H9 (cell line): ENCODE results near the gene ZC3H8. TPM values are rescaled to one million over a fixed set of nuclear protein-coding genes. Genes with fewer than 3 reads are reported as not detected.

Experiments
- DNase-seq: peaks from one replicate; pipeline ENCODE4 v3.0.0-alpha.2; 2017
- H2AFZ ChIP-seq: one replicate; pipeline ENCODE4 v1.6.1; 2013; ENCODE audit warnings: mild to moderate bottlenecking, low read length, control low read depth, moderate library complexity
- H2AK5ac ChIP-seq: 2 replicates; pipeline ENCODE4 v1.6.1; 2013; ENCODE audit warnings: low read length, control low read depth, mixed read lengths; ENCODE audit not compliant: insufficient read length
- H2BK120ac ChIP-seq: one replicate; pipeline ENCODE4 v1.6.1; 2013; ENCODE audit warnings: low read depth, mild to moderate bottlenecking, low read length, control low read depth, inconsistent platforms; ENCODE audit not compliant: poor library complexity, severe bottlenecking
- H2BK12ac ChIP-seq: 2 replicates; pipeline ENCODE4 v1.6.1; 2013; ENCODE audit warnings: low read length, control low read depth, mixed read lengths, low read depth; ENCODE audit not compliant: insufficient read length
- H2BK15ac ChIP-seq: 2 replicates; pipeline ENCODE4 v1.6.1; 2013; ENCODE audit warnings: low read depth, low read length, control low read depth
- H2BK20ac ChIP-seq: one replicate; pipeline ENCODE4 v1.6.1; 2013; ENCODE audit warnings: low read depth, mild to moderate bottlenecking, low read length, control low read depth, inconsistent platforms; ENCODE audit not compliant: poor library complexity, severe bottlenecking
- H2BK5ac ChIP-seq: 2 replicates; pipeline ENCODE4 v1.6.1; 2013; ENCODE audit warnings: low read length, control low read depth, mixed read lengths; ENCODE audit not compliant: insufficient read length
- H3K14ac ChIP-seq: 2 replicates; pipeline ENCODE4 v1.6.1; 2013; ENCODE audit warnings: low read length, control low read depth; ENCODE audit not compliant: insufficient read depth
- H3K18ac ChIP-seq: 2 replicates; pipeline ENCODE4 v1.6.1; 2013; ENCODE audit warnings: low read depth, mild to moderate bottlenecking, mixed read lengths, low read length, control low read depth; ENCODE audit not compliant: insufficient read length
- H3K23ac ChIP-seq: 2 replicates; pipeline ENCODE4 v1.6.1; 2013; ENCODE audit warnings: low read length, control low read depth, mixed read lengths, low read depth; ENCODE audit not compliant: insufficient read length
- H3K23me2 ChIP-seq: 2 replicates; pipeline ENCODE4 v1.6.1; 2013; ENCODE audit warnings: low read depth, mild to moderate bottlenecking, mixed read lengths, low read length, control low read depth; ENCODE audit not compliant: insufficient read length, poor library complexity, severe bottlenecking
- H3K27ac ChIP-seq: 2 replicates; pipeline ENCODE4 v1.5.1; 2013; ENCODE audit warnings: low read length, control low read depth, mixed read lengths, low read depth; ENCODE audit not compliant: insufficient read length
- H3K27me3 ChIP-seq: 2 replicates; pipeline ENCODE4 v1.6.1; 2013; ENCODE audit warnings: low read length, control low read depth, inconsistent platforms; ENCODE audit not compliant: insufficient read depth
- H3K4ac ChIP-seq: 2 replicates; pipeline ENCODE4 v1.6.1; 2013; ENCODE audit warnings: low read depth, mild to moderate bottlenecking, control low read depth, inconsistent platforms, low read length, moderate library complexity
- H3K4me1 ChIP-seq: 2 replicates; pipeline ENCODE4 v1.6.1; 2013; ENCODE audit warnings: low read length, control low read depth, inconsistent platforms; ENCODE audit not compliant: insufficient read depth
- H3K4me2 ChIP-seq: 2 replicates; pipeline ENCODE4 v1.6.1; 2013; ENCODE audit warnings: low read length, control low read depth, mixed read lengths; ENCODE audit not compliant: insufficient read length, insufficient read depth
- H3K56ac ChIP-seq: 2 replicates; pipeline ENCODE4 v1.6.1; 2013; ENCODE audit warnings: low read depth, mild to moderate bottlenecking, mixed read lengths, low read length, control low read depth; ENCODE audit not compliant: insufficient read length
- H3K79me1 ChIP-seq: 2 replicates; pipeline ENCODE4 v1.6.1; 2013; ENCODE audit warnings: low read depth, mild to moderate bottlenecking, moderate library complexity, low read length, control low read depth, inconsistent platforms; ENCODE audit not compliant: insufficient read depth, poor library complexity, severe bottlenecking
- H3K79me2 ChIP-seq: 2 replicates; pipeline ENCODE4 v1.6.1; 2013; ENCODE audit warnings: low read length, control low read depth, inconsistent platforms; ENCODE audit not compliant: insufficient read depth
- H3K9ac ChIP-seq: 2 replicates; pipeline ENCODE4 v1.6.1; 2013; ENCODE audit warnings: low read length, control low read depth, mixed read lengths; ENCODE audit not compliant: insufficient read length; ENCODE audit errors: extremely low read depth
- H3K9me3 ChIP-seq: one replicate; pipeline ENCODE4 v1.6.1; 2013; ENCODE audit warnings: low read depth, low read length, inconsistent platforms; ENCODE audit not compliant: control insufficient read depth
- H3T11ph ChIP-seq: one replicate; pipeline ENCODE4 v1.6.1; 2013; ENCODE audit warnings: mild to moderate bottlenecking, low read length, control low read depth, inconsistent platforms
- H4K20me1 ChIP-seq: one replicate; pipeline ENCODE4 v1.6.1; 2013; ENCODE audit not compliant: control insufficient read depth, insufficient read length, insufficient read depth
- H4K5ac ChIP-seq: 2 replicates; pipeline ENCODE4 v1.6.1; 2013; ENCODE audit warnings: low read depth, mild to moderate bottlenecking, mixed read lengths, low read length, control low read depth; ENCODE audit not compliant: insufficient read length
- H4K8ac ChIP-seq: replicated peaks from 2 replicates; pipeline ENCODE4 v1.6.1; 2013; ENCODE audit warnings: low read length, control low read depth, mixed read lengths, low read depth; ENCODE audit not compliant: insufficient read length
- H4K91ac ChIP-seq: 2 replicates; pipeline ENCODE4 v1.6.1; 2013; ENCODE audit warnings: low read depth, mild to moderate bottlenecking, moderate library complexity, mixed read lengths, low read length, control low read depth; ENCODE audit not compliant: insufficient read length
- H3K27ac Mint-ChIP-seq, 3 experiments: 2 replicates in 2 of 3; 3 replicates in 1 of 3; pipeline ENCODE4 v1.8.0; 2020 to 2021; ENCODE audit warnings: mixed read lengths in 3 of 3, mild to moderate bottlenecking in 1 of 3, moderate library complexity in 1 of 3
- H3K27me3 Mint-ChIP-seq: 2 replicates; pipeline ENCODE4 v1.8.0; 2021; ENCODE audit warnings: low read depth, mild to moderate bottlenecking, moderate library complexity, mixed read lengths
- H3K36me3 Mint-ChIP-seq, 3 experiments: 2 replicates in 2 of 3; 3 replicates in 1 of 3; pipeline ENCODE4 v1.8.0; 2020 to 2021; ENCODE audit warnings: low read depth in 3 of 3, mixed read lengths in 3 of 3; ENCODE audit not compliant: insufficient read depth in 1 of 3
- H3K4me1 Mint-ChIP-seq, 2 experiments: 2 replicates each; pipeline ENCODE4 v1.8.0; 2020; ENCODE audit warnings: mixed read lengths in 2 of 2
- H3K4me3 Mint-ChIP-seq, 2 experiments: 2 replicates in 1 of 2; 3 replicates in 1 of 2; pipeline ENCODE4 v1.8.0; 2020 to 2021; ENCODE audit warnings: mild to moderate bottlenecking in 2 of 2, mixed read lengths in 2 of 2, moderate library complexity in 1 of 2
- H3K9me3 Mint-ChIP-seq, 2 experiments: 2 replicates in 1 of 2; 3 replicates in 1 of 2; pipeline ENCODE4 v1.8.0; 2020; ENCODE audit warnings: mild to moderate bottlenecking in 2 of 2, mixed read lengths in 2 of 2, moderate library complexity in 1 of 2
- CTCF ChIP-seq: fragments of 200-600 bp; sonication (generic); conservative IDR thresholded peaks from 3 replicates; pipeline ENCODE4 v1.8.0; 2021; ENCODE audit warnings: antibody characterized with exemption, mild to moderate bottlenecking
- WGBS: extraction: QIAGEN DNeasy Blood & Tissue Kit; methylation state at CpG from one replicate; pipeline ENCODE4 v1.1.7; 2013; ENCODE audit warnings: missing lambda C conversion rate, low lambda C conversion rate, mixed read lengths; ENCODE audit not compliant: insufficient read length; ENCODE audit errors: extremely low coverage; 5-methylcytosine and 5-hydroxymethylcytosine counted together
- total RNA-seq: library from RNA; stranded (reverse); gene quantifications from 2 replicates; pipeline ENCODE4 v1.2.1, GENCODE V29; 2021

ZC3H8 gene
- total RNA-seq, 1 experiment from 2014 or later = 6.9 TPM

- H3K4me2 ChIP-seq = peak within 1 kb of the TSS; percentile 63
- Mint-ChIP-seq H3K9me3 (no peaks in the 10 kb centered on the region), H3K36me3 (no peaks in the 10 kb centered on the region), H3K4me1 (peaks cover 13 to 15% of the 10 kb centered on the region in 2 experiments), H3K4me3 (peak within 1 kb of the TSS; percentile 88 to 92), H3K27ac (peak within 1 kb of the TSS; percentile 98 to 99 (median 98); a peak in 6 of 7 replicates), H3K27me3 (no peaks in the 10 kb centered on the region)
- no peak within 1 kb of the TSS for H2BK12ac ChIP-seq
- H3K14ac ChIP-seq = peak within 1 kb of the TSS; percentile 100
- H2AK5ac ChIP-seq = no peak within 1 kb of the TSS
- H3T11ph ChIP-seq = no peak within 1 kb of the TSS
- TF ChIP-seq CTCF = peak; percentile 9; the same call in 1 of the 3 replicates
- H4K20me1 ChIP-seq = no peaks in the 10 kb centered on the region
- H2BK120ac ChIP-seq = peak within 1 kb of the TSS; percentile 96
- H3K27ac ChIP-seq = peak within 1 kb of the TSS; percentile 81
- no peaks in the 10 kb centered on the region for H3K27me3 ChIP-seq
- H4K91ac ChIP-seq = peak within 1 kb of the TSS; percentile 88
- H2BK5ac ChIP-seq = peak within 1 kb of the TSS; percentile 93
- no peak within 1 kb of the TSS for H2BK20ac ChIP-seq
- H3K18ac ChIP-seq = peak within 1 kb of the TSS; percentile 99
- H3K79me1 ChIP-seq = no peaks in the 10 kb centered on the region
- H3K4ac ChIP-seq = peak within 1 kb of the TSS; percentile 92; the same call in 1 of the 2 replicates
- DNase-seq = peak; percentile 97
- H4K5ac ChIP-seq = peak within 1 kb of the TSS; percentile 97
- H3K9ac ChIP-seq = peak within 1 kb of the TSS; percentile 96
- H3K9me3 ChIP-seq = no peaks in the 10 kb centered on the region
- H3K23me2 ChIP-seq = no peaks in the 10 kb centered on the region
- no peak within 1 kb of the TSS for H4K8ac ChIP-seq
- H3K4me1 ChIP-seq = no peaks in the 10 kb centered on the region
- no CpG with 5 or more reads among the region's 60 CpGs for WGBS
- peak within 1 kb of the TSS; percentile 64 for H3K56ac ChIP-seq
- H3K23ac ChIP-seq = no peak within 1 kb of the TSS
- no peak within 1 kb of the TSS for H2BK15ac ChIP-seq
- H2AFZ ChIP-seq = no peak within 1 kb of the TSS
- no peaks in the 10 kb centered on the region for H3K79me2 ChIP-seq
These were observed 20.6 kb upstream of the ZC3H8 start, which contains the start of gene ZC3H6 for GRCh38 chr2:112275311-112275886. Gene ZC3H6, plus strand, starts transcription at chr2:112275597. Its CDS starts 398 bp downstream, at chr2:112275995.
